HG03571 (cell line): ENCODE data around the gene NDST4.

ENCODE experiments used
- ATAC-seq: cut with Tn5 transposase; IDR thresholded peaks from one replicate; pipeline ENCODE4 v1.9.1; 2021; ENCODE audit not compliant: unreplicated experiment

NDST4 gene

DNA sequence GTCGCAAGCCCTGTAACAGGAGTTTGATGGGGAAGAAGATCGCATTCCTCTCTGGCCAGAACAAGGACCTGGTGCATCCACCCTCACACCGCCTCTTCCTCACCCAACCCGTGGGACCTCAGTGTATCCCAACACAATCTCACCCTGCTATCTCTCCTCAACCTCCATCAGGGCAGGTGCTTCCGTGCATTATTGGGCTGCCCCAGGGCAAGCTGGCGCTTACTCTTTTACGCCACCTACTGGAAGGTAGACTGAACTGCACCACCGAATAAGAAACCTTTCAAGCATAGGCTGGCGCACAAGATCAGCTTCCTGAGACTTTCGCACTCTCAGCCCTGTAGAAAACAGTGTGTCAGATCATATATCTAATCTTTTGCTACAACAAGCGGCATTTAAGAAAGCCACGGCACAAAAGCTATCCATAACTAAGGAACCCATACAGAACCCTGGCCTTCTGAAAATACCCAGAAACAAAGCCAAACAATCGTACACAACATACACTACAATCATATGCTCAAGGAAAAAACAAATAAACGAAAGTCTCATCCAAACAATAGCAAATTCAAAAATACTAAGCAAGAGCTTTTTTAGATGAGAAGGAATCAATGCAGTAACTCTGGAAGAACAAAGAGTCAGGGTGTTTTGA lies 305.5 kb downstream of the NDST4 start:
- peak; percentile 98 for ATAC-seq

DNA sequence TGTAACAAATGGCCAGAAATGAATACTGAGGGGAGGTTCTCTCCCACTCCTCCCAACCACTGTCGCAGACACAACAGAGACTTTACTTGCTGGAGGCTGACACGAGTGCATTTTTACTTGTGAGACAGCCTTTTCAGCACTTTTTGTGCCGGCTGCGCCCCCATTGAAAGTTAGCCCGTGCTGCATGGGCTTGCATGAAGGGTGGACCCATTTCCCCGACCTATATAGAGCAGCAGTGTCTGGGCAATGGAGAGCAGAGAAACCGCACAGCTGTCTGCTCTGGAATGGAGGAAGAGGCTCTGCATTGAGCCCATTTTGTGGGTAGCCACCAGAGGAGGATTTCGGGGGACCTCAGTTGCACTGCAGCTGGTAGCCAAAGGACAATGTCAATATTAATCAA lies 306.1 kb downstream of the NDST4 start:
- peak; percentile 9 for ATAC-seq

DNA sequence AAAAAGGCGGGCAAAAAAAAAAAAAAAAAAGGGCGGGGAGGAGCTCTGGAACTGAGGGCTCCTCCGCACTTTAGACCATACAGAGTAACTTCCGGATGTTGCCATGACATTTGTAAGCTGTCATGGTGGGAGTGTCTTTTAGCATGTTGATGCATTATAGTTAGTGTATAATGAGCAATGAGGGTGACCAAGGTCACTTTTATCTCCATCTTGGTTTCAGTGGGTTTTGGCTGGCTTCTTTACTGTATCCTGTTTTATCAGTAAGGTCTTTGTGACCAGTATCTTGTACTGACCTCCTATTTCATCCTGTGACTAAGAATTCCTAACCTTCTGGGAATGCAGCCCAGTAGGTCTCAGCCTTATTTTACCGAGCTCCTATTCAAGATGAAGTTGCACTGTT lies 321.4 kb downstream of the NDST4 start:
- ATAC-seq: no peak

DNA sequence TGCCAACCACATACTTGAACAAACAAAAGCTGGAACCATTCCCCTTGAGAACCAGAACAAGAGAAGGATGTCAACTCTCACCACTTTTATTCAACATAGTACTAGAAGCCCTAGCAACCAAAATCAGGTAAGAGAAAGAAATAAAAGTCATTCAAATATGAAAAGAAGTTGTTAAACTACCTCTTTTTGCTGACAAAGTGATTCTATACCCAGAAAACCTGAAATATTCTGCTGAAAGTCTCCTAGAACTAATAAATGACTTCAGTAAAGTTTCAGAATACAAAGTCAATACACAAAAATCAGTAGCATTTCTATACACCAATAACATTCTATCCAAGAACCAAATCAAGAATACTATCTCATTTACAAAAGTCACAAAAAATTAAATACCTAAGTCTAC lies 327.9 kb downstream of the NDST4 start:
- no peak for ATAC-seq

DNA sequence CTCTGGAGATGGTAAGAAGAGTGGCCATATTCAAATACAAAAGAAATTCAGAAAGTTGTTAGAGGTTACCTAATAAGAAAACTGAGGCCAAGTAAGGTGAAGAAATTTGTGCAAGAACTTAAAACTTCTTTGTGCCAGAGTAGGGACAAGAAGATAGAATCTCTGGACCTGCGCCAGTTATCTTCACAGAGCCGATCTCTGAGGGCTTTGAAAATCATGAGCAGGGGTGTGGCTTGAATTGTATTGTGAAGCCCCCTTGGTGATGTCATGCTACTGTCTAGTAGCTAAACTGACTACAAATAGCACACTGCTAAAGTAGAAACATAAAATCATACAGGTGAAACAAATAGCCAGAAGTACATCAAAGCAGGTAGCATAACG lies 330.2 kb downstream of the NDST4 start:
- no peak for ATAC-seq

DNA sequence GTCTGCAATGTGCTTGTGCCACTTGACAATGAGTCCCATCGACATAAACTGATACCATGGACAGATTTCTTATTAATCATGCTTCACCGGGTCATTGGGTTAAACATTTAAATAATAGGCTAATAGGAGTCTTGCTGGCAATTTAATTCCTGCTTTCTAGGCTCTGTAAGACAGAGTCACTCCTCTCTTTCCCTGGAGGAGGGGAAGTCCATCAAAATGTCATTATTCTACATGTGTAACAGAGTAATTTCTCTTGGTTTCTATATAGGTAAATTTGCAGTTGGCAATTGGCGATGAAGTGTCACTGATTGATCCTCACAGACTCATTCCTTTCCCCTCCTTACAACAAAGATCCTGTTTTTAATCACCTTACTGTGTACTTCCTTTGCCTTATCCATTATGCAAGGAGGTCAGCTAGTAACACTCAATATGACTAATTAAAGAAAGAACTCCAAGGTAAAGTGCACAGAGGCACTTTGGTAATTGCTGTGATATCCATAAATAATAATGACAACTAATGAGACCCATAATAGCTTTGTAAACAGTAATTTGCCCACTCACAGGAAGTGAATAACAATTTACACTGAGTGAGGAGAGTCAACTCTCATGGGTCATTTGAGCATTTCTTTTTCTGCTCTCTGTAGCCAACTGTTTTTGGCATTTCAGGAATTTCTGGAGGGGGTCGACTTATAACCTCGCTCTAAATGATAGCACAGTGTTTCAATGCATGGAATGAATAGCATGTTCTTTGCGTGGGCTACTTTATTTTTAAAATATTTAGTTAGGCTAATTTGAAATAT lies 330.8 kb downstream of the NDST4 start:
- ATAC-seq: no peak

DNA sequence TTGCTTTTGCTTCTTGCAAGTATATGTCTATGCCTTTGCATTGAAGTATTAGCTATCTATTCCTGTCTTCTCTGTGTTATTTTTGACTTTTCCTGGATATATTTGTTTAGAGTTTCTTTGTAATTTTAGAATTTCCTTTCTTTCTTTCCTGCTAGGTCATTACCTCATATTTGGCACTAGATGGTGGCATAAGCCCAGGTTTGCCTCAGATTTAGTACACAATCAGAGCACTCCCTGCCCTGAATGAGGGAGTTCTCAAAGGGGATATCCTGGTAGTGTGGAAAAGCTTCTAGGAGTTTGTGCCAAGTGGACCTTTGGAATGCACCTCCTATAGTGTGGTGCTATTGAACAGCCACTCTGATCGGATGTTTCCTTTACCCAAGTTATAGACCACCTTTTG lies 333.2 kb downstream of the NDST4 start:
- no peak for ATAC-seq
